ENCODE measurements around the gene DLG5.

DNA sequence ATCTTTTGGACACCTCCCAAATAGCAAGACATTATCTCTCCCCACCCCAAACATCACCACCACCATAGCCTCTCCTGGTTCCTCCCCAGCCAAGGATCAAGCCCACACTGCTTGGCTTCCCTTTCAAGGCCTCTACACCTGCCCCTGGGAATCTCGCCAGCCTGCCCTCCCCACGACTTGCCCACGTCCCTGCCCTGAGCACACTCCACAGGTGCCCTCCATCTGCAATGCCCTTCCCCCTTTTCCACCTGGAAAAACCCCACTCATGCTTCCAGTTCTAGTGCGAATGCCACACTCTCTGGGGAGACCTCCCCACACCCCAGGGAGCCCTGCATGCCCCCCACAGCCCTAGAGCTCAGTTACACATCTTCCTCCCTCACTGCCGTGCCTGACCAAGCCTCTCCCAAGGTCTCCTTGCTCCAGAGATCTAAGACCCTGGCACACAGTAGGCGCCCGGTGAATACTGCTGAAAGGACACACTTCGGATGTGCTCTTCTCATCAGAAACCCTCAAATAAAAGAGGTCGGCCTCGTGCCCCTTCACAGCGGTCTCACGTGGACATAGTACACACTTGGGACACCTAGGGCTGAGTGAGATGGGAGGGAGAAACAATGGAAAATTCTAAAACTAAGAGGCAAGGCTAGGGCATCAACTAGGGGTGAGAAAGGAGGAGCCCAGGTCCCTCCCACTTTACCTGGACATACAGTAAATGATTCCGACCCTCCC lies 91.4 kb downstream of the DLG5 start:
- TF ChIP-seq, protein P1, sequence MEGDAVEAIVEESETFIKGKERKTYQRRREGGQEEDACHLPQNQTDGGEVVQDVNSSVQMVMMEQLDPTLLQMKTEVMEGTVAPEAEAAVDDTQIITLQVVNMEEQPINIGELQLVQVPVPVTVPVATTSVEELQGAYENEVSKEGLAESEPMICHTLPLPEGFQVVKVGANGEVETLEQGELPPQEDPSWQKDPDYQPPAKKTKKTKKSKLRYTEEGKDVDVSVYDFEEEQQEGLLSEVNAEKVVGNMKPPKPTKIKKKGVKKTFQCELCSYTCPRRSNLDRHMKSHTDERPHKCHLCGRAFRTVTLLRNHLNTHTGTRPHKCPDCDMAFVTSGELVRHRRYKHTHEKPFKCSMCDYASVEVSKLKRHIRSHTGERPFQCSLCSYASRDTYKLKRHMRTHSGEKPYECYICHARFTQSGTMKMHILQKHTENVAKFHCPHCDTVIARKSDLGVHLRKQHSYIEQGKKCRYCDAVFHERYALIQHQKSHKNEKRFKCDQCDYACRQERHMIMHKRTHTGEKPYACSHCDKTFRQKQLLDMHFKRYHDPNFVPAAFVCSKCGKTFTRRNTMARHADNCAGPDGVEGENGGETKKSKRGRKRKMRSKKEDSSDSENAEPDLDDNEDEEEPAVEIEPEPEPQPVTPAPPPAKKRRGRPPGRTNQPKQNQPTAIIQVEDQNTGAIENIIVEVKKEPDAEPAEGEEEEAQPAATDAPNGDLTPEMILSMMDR (conservative IDR thresholded peaks at IDR 0.05): no peak
- no peak for TF ChIP-seq EZH2 (IDR thresholded peaks at IDR 0.05; ENCODE audit: low read depth)

All from PC-9 (cell line).